HEK293 (cell line): ENCODE measurements around the gene MARK2.

Source experiments
- BCL11A ChIP-seq: fragments of 450-650 bp; formaldehyde crosslinking; IDR thresholded peaks from 2 replicates; pipeline ENCODE4 v1.5.1; 2016; ENCODE audit warnings: low read depth, missing biosample characterization, missing genetic modification characterization
- HOXA7 ChIP-seq: sonication (generic); formaldehyde crosslinking; IDR thresholded peaks from 2 replicates; pipeline ENCODE4 v1.8.1; 2022; ENCODE audit warnings: missing genetic modification reagents, borderline replicate concordance
- OVOL3 ChIP-seq: fragments of 450-650 bp; formaldehyde crosslinking; IDR thresholded peaks from 2 replicates; pipeline ENCODE4 v1.5.1; 2016; ENCODE audit warnings: missing biosample characterization, missing genetic modification characterization
- PRDM1 ChIP-seq: fragments of 450-650 bp; formaldehyde crosslinking; IDR thresholded peaks from 2 replicates; pipeline ENCODE4; 2016; ENCODE audit warnings: missing biosample characterization, missing genetic modification characterization
- SP2 ChIP-seq: fragments of 450-650 bp; formaldehyde crosslinking; IDR thresholded peaks from 2 replicates; pipeline ENCODE4 v1.5.1; 2016; ENCODE audit warnings: missing biosample characterization, missing genetic modification characterization
- SP3 ChIP-seq: fragments of 450-650 bp; formaldehyde crosslinking; IDR thresholded peaks from 2 replicates; pipeline ENCODE4 v1.5.1; 2016; ENCODE audit warnings: missing biosample characterization, missing genetic modification characterization
- WT1 ChIP-seq: fragments of 450-650 bp; formaldehyde crosslinking; IDR thresholded peaks from 2 replicates; pipeline ENCODE4 v1.5.1; 2016; ENCODE audit warnings: missing biosample characterization, missing genetic modification characterization
- YY1 ChIP-seq: fragments of 450-650 bp; formaldehyde crosslinking; IDR thresholded peaks from 2 replicates; pipeline ENCODE4 v1.5.1; 2018; ENCODE audit warnings: missing biosample characterization, missing genetic modification characterization
- ZBTB17 ChIP-seq: fragments of 450-650 bp; formaldehyde crosslinking; IDR thresholded peaks from 2 replicates; pipeline ENCODE4 v1.5.1; 2016; ENCODE audit warnings: missing biosample characterization, missing genetic modification characterization
- ZEB2 ChIP-seq: fragments of 450-650 bp; formaldehyde crosslinking; IDR thresholded peaks from 2 replicates; pipeline ENCODE4 v1.5.1; 2016; ENCODE audit warnings: missing biosample characterization, missing genetic modification characterization
- ZFP3 ChIP-seq: fragments of 450-650 bp; formaldehyde crosslinking; IDR thresholded peaks from 2 replicates; pipeline ENCODE4 v1.5.1; 2016; ENCODE audit warnings: low read depth, missing biosample characterization, missing genetic modification characterization
- ZFP69B ChIP-seq: fragments of 450-650 bp; formaldehyde crosslinking; IDR thresholded peaks from 2 replicates; pipeline ENCODE4 v1.5.1; 2016; ENCODE audit warnings: missing biosample characterization, missing genetic modification characterization
- ZNF10 ChIP-seq: fragments of 450-650 bp; formaldehyde crosslinking; IDR thresholded peaks from 2 replicates; pipeline ENCODE4 v1.5.1; 2017; ENCODE audit warnings: missing biosample characterization, missing genetic modification characterization
- ZNF121 ChIP-seq: fragments of 450-650 bp; formaldehyde crosslinking; IDR thresholded peaks from 2 replicates; pipeline ENCODE4 v1.5.1; 2016; ENCODE audit warnings: missing biosample characterization, missing genetic modification characterization
- ZNF202 ChIP-seq: fragments of 450-650 bp; formaldehyde crosslinking; IDR thresholded peaks from 2 replicates; pipeline ENCODE4 v1.5.1; 2016; ENCODE audit warnings: missing biosample characterization, missing genetic modification characterization, borderline replicate concordance
- ZNF350 ChIP-seq: fragments of 450-650 bp; formaldehyde crosslinking; IDR thresholded peaks from 2 replicates; pipeline ENCODE4 v1.5.0; 2017; ENCODE audit warnings: missing biosample characterization, mild to moderate bottlenecking, missing genetic modification characterization
- ZNF394 ChIP-seq: fragments of 450-650 bp; formaldehyde crosslinking; IDR thresholded peaks from 2 replicates; pipeline ENCODE4 v1.5.1; 2016; ENCODE audit warnings: missing biosample characterization, missing genetic modification characterization, mild to moderate bottlenecking, moderate library complexity, borderline replicate concordance
- ZNF416 ChIP-seq: fragments of 450-650 bp; formaldehyde crosslinking; IDR thresholded peaks from 2 replicates; pipeline ENCODE4 v1.5.1; 2016; ENCODE audit warnings: missing biosample characterization, missing genetic modification characterization
- ZNF433 ChIP-seq: fragments of 450-650 bp; formaldehyde crosslinking; IDR thresholded peaks from 2 replicates; pipeline ENCODE4 v1.5.1; 2016; ENCODE audit warnings: missing biosample characterization, missing genetic modification characterization, low read depth
- ZNF514 ChIP-seq: fragments of 450-650 bp; formaldehyde crosslinking; IDR thresholded peaks from 2 replicates; pipeline ENCODE4 v1.5.1; 2016; ENCODE audit warnings: missing biosample characterization, missing genetic modification characterization
- ZNF548 ChIP-seq: fragments of 450-650 bp; formaldehyde crosslinking; IDR thresholded peaks from 2 replicates; pipeline ENCODE4 v1.5.1; 2016; ENCODE audit warnings: missing biosample characterization, missing genetic modification characterization
- ZNF658 ChIP-seq: fragments of 450-650 bp; formaldehyde crosslinking; IDR thresholded peaks from 2 replicates; pipeline ENCODE4; 2016; ENCODE audit warnings: missing biosample characterization, missing genetic modification characterization
- ZNF660 ChIP-seq: fragments of 450-650 bp; IDR thresholded peaks from 2 replicates; pipeline ENCODE4 v1.5.1; 2018; ENCODE audit warnings: missing biosample characterization, mild to moderate bottlenecking, missing genetic modification characterization
- ZNF768 ChIP-seq: fragments of 450-650 bp; formaldehyde crosslinking; IDR thresholded peaks from 2 replicates; pipeline ENCODE4 v1.5.1; 2018; ENCODE audit warnings: missing biosample characterization, mild to moderate bottlenecking, missing genetic modification characterization
- ZNF830 ChIP-seq: fragments of 450-650 bp; IDR thresholded peaks from 2 replicates; pipeline ENCODE4 v1.5.0; 2018; ENCODE audit warnings: missing biosample characterization, missing genetic modification characterization, low read depth, mild to moderate bottlenecking, moderate library complexity
- ZSCAN23 ChIP-seq: fragments of 450-650 bp; formaldehyde crosslinking; IDR thresholded peaks from 2 replicates; pipeline ENCODE4 v1.5.1; 2016; ENCODE audit warnings: missing biosample characterization, missing genetic modification characterization
- TF ChIP-seq, protein P1 (sequence below): fragments of 450-650 bp; formaldehyde crosslinking; IDR thresholded peaks from 2 replicates; pipeline ENCODE4 v1.5.1; 2016; ENCODE audit warnings: missing biosample characterization, missing genetic modification characterization
- TF ChIP-seq, protein P2 (sequence below): fragments of 450-650 bp; formaldehyde crosslinking; IDR thresholded peaks from 2 replicates; pipeline ENCODE4 v1.5.1; 2016; ENCODE audit warnings: missing biosample characterization, missing genetic modification characterization
- TF ChIP-seq, protein P3 (sequence below): fragments of 450-650 bp; formaldehyde crosslinking; IDR thresholded peaks from 2 replicates; pipeline ENCODE4 v1.5.1; 2016; ENCODE audit warnings: missing biosample characterization, missing genetic modification characterization
- TF ChIP-seq, protein P4 (sequence below): fragments of 450-650 bp; formaldehyde crosslinking; IDR thresholded peaks from 2 replicates; pipeline ENCODE4 v1.5.1; 2016; ENCODE audit warnings: missing biosample characterization, missing genetic modification characterization
- TF ChIP-seq, protein P5 (sequence below): fragments of 450-650 bp; formaldehyde crosslinking; IDR thresholded peaks from 2 replicates; pipeline ENCODE4 v1.5.1; 2016; ENCODE audit warnings: missing biosample characterization, missing genetic modification characterization

MARK2 gene

DNA sequence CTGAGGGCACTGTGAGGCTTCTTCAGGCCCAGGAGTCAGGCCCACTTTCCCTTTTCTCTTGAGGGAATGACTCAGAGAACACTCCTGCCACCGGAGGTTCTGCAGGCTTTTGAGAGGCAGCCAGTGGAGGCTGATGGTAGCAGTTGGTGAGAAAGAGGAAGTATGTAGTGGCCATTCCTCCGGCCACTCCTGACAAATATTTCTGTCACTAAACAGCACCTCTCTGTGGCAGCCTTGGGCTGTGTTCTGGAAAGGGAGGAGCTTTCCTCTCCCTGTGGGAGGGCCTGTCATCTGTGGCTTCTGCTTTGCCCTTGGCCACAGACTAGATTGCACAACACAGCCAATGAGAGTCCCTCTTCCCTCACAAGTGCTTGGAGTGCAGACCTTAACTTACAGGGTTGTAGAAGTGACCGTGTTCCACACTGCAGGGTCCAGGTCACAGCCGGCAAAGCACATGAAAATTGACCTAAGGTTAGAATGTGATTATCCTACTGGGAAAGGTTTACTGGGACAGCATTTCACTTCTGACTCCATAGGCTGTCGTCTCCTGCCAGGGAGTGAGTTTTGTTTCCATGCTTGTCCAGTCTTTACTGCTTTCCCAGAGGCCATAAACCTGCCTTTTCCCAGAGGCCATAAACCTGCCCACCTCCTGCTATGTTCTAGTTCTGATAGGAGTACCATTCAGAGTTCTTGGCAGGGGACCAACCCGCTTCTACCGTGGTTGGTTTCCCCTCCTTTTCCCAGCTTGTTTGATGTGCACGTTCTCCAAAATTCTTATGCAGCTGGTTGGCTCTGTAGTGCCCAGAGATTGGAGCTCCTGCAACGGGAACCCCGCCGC, 33.3 kb downstream of the MARK2 start (continued):
- TF ChIP-seq ZNF660 (tag by site-specific recombination), result peak; percentile 32; the same call in 1 of the 2 replicates
- no peak for TF ChIP-seq ZNF202 (tag by site-specific recombination)
- no peak; the same call in 1 of the 2 replicates for TF ChIP-seq BCL11A (tag by site-specific recombination)
- peak; percentile 62 for TF ChIP-seq PRDM1 (tag by site-specific recombination)
- TF ChIP-seq ZNF658 (tag by site-specific recombination), result no peak
- no peak for TF ChIP-seq YY1 (tag by site-specific recombination)
- peak; percentile 19; the same call in 1 of the 2 replicates for TF ChIP-seq ZNF394 (tag by site-specific recombination)
- no peak for TF ChIP-seq ZNF830 (tag by site-specific recombination)
- TF ChIP-seq ZNF548 (tag by site-specific recombination), result no peak
- TF ChIP-seq, protein P1, sequence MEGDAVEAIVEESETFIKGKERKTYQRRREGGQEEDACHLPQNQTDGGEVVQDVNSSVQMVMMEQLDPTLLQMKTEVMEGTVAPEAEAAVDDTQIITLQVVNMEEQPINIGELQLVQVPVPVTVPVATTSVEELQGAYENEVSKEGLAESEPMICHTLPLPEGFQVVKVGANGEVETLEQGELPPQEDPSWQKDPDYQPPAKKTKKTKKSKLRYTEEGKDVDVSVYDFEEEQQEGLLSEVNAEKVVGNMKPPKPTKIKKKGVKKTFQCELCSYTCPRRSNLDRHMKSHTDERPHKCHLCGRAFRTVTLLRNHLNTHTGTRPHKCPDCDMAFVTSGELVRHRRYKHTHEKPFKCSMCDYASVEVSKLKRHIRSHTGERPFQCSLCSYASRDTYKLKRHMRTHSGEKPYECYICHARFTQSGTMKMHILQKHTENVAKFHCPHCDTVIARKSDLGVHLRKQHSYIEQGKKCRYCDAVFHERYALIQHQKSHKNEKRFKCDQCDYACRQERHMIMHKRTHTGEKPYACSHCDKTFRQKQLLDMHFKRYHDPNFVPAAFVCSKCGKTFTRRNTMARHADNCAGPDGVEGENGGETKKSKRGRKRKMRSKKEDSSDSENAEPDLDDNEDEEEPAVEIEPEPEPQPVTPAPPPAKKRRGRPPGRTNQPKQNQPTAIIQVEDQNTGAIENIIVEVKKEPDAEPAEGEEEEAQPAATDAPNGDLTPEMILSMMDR (tag by site-specific recombination), result peak; percentile 37; the same call in 1 of the 2 replicates
- TF ChIP-seq, protein P2, sequence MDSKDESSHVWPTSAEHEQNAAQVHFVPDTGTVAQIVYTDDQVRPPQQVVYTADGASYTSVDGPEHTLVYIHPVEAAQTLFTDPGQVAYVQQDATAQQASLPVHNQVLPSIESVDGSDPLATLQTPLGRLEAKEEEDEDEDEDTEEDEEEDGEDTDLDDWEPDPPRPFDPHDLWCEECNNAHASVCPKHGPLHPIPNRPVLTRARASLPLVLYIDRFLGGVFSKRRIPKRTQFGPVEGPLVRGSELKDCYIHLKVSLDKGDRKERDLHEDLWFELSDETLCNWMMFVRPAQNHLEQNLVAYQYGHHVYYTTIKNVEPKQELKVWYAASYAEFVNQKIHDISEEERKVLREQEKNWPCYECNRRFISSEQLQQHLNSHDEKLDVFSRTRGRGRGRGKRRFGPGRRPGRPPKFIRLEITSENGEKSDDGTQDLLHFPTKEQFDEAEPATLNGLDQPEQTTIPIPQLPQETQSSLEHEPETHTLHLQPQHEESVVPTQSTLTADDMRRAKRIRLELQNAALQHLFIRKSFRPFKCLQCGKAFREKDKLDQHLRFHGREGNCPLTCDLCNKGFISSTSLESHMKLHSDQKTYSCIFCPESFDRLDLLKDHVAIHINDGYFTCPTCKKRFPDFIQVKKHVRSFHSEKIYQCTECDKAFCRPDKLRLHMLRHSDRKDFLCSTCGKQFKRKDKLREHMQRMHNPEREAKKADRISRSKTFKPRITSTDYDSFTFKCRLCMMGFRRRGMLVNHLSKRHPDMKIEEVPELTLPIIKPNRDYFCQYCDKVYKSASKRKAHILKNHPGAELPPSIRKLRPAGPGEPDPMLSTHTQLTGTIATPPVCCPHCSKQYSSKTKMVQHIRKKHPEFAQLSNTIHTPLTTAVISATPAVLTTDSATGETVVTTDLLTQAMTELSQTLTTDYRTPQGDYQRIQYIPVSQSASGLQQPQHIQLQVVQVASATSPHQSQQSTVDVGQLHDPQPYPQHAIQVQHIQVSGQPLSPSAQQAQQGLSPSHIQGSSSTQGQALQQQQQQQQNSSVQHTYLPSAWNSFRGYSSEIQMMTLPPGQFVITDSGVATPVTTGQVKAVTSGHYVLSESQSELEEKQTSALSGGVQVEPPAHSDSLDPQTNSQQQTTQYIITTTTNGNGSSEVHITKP (tag by site-specific recombination), result peak; percentile 39; the same call in 1 of the 2 replicates
- peak; percentile 37; the same call in 1 of the 2 replicates for TF ChIP-seq ZEB2 (tag by site-specific recombination)
- TF ChIP-seq ZFP69B (tag by site-specific recombination), result no peak
- no peak for TF ChIP-seq ZNF433
- no peak for TF ChIP-seq ZNF10 (tag by site-specific recombination)
- TF ChIP-seq ZNF350 (tag by site-specific recombination), result no peak
- peak; percentile 54 for TF ChIP-seq SP2 (tag by site-specific recombination)
- TF ChIP-seq HOXA7, result no peak
- TF ChIP-seq, protein P3, sequence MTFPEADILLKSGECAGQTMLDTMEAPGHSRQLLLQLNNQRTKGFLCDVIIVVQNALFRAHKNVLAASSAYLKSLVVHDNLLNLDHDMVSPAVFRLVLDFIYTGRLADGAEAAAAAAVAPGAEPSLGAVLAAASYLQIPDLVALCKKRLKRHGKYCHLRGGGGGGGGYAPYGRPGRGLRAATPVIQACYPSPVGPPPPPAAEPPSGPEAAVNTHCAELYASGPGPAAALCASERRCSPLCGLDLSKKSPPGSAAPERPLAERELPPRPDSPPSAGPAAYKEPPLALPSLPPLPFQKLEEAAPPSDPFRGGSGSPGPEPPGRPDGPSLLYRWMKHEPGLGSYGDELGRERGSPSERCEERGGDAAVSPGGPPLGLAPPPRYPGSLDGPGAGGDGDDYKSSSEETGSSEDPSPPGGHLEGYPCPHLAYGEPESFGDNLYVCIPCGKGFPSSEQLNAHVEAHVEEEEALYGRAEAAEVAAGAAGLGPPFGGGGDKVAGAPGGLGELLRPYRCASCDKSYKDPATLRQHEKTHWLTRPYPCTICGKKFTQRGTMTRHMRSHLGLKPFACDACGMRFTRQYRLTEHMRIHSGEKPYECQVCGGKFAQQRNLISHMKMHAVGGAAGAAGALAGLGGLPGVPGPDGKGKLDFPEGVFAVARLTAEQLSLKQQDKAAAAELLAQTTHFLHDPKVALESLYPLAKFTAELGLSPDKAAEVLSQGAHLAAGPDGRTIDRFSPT (tag by site-specific recombination), result no peak
- no peak for TF ChIP-seq ZNF768 (tag by site-specific recombination)
- TF ChIP-seq ZNF416 (tag by site-specific recombination), result no peak
- TF ChIP-seq, protein P4, sequence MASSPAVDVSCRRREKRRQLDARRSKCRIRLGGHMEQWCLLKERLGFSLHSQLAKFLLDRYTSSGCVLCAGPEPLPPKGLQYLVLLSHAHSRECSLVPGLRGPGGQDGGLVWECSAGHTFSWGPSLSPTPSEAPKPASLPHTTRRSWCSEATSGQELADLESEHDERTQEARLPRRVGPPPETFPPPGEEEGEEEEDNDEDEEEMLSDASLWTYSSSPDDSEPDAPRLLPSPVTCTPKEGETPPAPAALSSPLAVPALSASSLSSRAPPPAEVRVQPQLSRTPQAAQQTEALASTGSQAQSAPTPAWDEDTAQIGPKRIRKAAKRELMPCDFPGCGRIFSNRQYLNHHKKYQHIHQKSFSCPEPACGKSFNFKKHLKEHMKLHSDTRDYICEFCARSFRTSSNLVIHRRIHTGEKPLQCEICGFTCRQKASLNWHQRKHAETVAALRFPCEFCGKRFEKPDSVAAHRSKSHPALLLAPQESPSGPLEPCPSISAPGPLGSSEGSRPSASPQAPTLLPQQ, result no peak
- TF ChIP-seq ZNF514 (tag by site-specific recombination), result no peak
- no peak for TF ChIP-seq ZSCAN23 (tag by site-specific recombination)
- TF ChIP-seq ZBTB17, result peak; percentile 66
- TF ChIP-seq, protein P5, sequence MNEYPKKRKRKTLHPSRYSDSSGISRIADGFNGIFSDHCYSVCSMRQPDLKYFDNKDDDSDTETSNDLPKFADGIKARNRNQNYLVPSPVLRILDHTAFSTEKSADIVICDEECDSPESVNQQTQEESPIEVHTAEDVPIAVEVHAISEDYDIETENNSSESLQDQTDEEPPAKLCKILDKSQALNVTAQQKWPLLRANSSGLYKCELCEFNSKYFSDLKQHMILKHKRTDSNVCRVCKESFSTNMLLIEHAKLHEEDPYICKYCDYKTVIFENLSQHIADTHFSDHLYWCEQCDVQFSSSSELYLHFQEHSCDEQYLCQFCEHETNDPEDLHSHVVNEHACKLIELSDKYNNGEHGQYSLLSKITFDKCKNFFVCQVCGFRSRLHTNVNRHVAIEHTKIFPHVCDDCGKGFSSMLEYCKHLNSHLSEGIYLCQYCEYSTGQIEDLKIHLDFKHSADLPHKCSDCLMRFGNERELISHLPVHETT (tag by site-specific recombination), result no peak
- no peak for TF ChIP-seq ZFP3
- peak; percentile 22; the same call in 1 of the 2 replicates for TF ChIP-seq SP3 (tag by site-specific recombination)
- no peak for TF ChIP-seq ZNF121
- no peak for TF ChIP-seq WT1 (tag by site-specific recombination)
- TF ChIP-seq OVOL3, result no peak
